Activated naive CD8-positive, alpha-beta T cell treated with anti-CD3 and anti-CD28 coated beads, Interleukin-2, amount 50 U/mL, for 24 hours (primary cell): Measurements from ENCODE around the gene OPCML.

Source experiments
- ATAC-seq: fragments of 150-1000 bp; cut with Tn5 transposase; one replicate; pipeline ENCODE4 v1.10.0; 2021
- DNase-seq: peaks from one replicate; pipeline ENCODE4 v3.0.0; 2021
- H3K27ac Mint-ChIP-seq: one replicate; pipeline ENCODE4 v1.8.0; 2021; ENCODE audit warnings: mild to moderate bottlenecking, mixed read lengths
- H3K27me3 Mint-ChIP-seq: one replicate; pipeline ENCODE4 v1.8.0; 2021; ENCODE audit warnings: mixed read lengths
- H3K36me3 Mint-ChIP-seq: one replicate; pipeline ENCODE4 v1.8.0; 2021; ENCODE audit warnings: low read depth, mixed read lengths
- H3K4me1 Mint-ChIP-seq: one replicate; pipeline ENCODE4 v1.8.0; 2021; ENCODE audit warnings: mixed read lengths
- H3K4me3 Mint-ChIP-seq: one replicate; pipeline ENCODE4 v1.8.0; 2021; ENCODE audit warnings: mild to moderate bottlenecking, moderate library complexity, mixed read lengths
- H3K9me3 Mint-ChIP-seq: one replicate; pipeline ENCODE4 v1.8.0; 2021; ENCODE audit warnings: mixed read lengths

The OPCML gene

GRCh38 chr11:133551064-133551463 lies 18.8 kb upstream of the OPCML start:
- DNase-seq (no peak), ATAC-seq (no peak)
- H3K9me3 Mint-ChIP-seq = no peaks in the 10 kb centered on the region
- no peaks in the 10 kb centered on the region for H3K36me3 Mint-ChIP-seq
- H3K27me3 Mint-ChIP-seq = no peaks in the 10 kb centered on the region
- no peak overlapping the region for H3K4me3 Mint-ChIP-seq
- no peak overlapping the region for H3K27ac Mint-ChIP-seq
- H3K4me1 Mint-ChIP-seq = no peaks in the 10 kb centered on the region

- no peak overlapping the region for H3K4me3 Mint-ChIP-seq
- no peak for ATAC-seq
- no peaks in the 10 kb centered on the region for H3K36me3 Mint-ChIP-seq
- H3K4me1 Mint-ChIP-seq = no peaks in the 10 kb centered on the region
- H3K27ac Mint-ChIP-seq = no peak overlapping the region
- H3K9me3 Mint-ChIP-seq = no peaks in the 10 kb centered on the region
- H3K27me3 Mint-ChIP-seq = no peaks in the 10 kb centered on the region
- no peak for DNase-seq
Measured at GRCh38 chr11:133549826-133550225, 17.5 kb upstream of the OPCML start.

- Mint-ChIP-seq H3K9me3 (no peaks in the 10 kb centered on the region), H3K27me3 (no peaks in the 10 kb centered on the region), H3K36me3 (no peaks in the 10 kb centered on the region), H3K4me1 (no peaks in the 10 kb centered on the region), H3K4me3 (no peak overlapping the region), H3K27ac (no peak overlapping the region)
- DNase-seq (no peak), ATAC-seq (no peak)
Measured at GRCh38 chr11:133548641-133549040, 16.3 kb upstream of the OPCML start.

- Mint-ChIP-seq H3K4me3 (no peak overlapping the region), H3K4me1 (no peaks in the 10 kb centered on the region), H3K36me3 (no peaks in the 10 kb centered on the region), H3K27ac (no peak overlapping the region), H3K9me3 (no peaks in the 10 kb centered on the region), H3K27me3 (no peaks in the 10 kb centered on the region)
- DNase-seq (no peak), ATAC-seq (no peak)
Measured at GRCh38 chr11:133547808-133548494, 15.7 kb upstream of the OPCML start.

GRCh38 chr11:133545199-133545803 lies 13.0 kb upstream of the OPCML start:
- Mint-ChIP-seq H3K36me3 (no peaks in the 10 kb centered on the region), H3K27me3 (peaks cover under 1% of the 10 kb centered on the region), H3K9me3 (no peaks in the 10 kb centered on the region), H3K27ac (no peak overlapping the region), H3K4me3 (no peak overlapping the region), H3K4me1 (no peaks in the 10 kb centered on the region)
- no peak for ATAC-seq
- DNase-seq = no peak

GRCh38 chr11:133541720-133542095 lies 9.4 kb upstream of the OPCML start:
- Mint-ChIP-seq H3K4me1 (no peaks in the 10 kb centered on the region), H3K9me3 (no peaks in the 10 kb centered on the region), H3K27ac (no peak overlapping the region), H3K36me3 (no peaks in the 10 kb centered on the region), H3K27me3 (peaks cover 2% of the 10 kb centered on the region), H3K4me3 (no peak overlapping the region)
- DNase-seq (no peak), ATAC-seq (no peak)

GRCh38 chr11:133541021-133541719 lies 8.9 kb upstream of the OPCML start:
- DNase-seq (no peak), ATAC-seq (no peak)
- no peak overlapping the region for H3K27ac Mint-ChIP-seq
- no peaks in the 10 kb centered on the region for H3K9me3 Mint-ChIP-seq
- H3K4me3 Mint-ChIP-seq = no peak overlapping the region
- no peaks in the 10 kb centered on the region for H3K36me3 Mint-ChIP-seq
- H3K27me3 Mint-ChIP-seq = peaks cover 2% of the 10 kb centered on the region
- H3K4me1 Mint-ChIP-seq = no peaks in the 10 kb centered on the region

GRCh38 chr11:133536198-133536597 lies 3.9 kb upstream of the OPCML start:
- H3K27ac Mint-ChIP-seq = no peak overlapping the region
- no peak overlapping the region for H3K4me3 Mint-ChIP-seq
- H3K36me3 Mint-ChIP-seq = no peaks in the 10 kb centered on the region
- H3K9me3 Mint-ChIP-seq = no peaks in the 10 kb centered on the region
- no peak for DNase-seq
- ATAC-seq = no peak
- peaks cover 18% of the 10 kb centered on the region for H3K27me3 Mint-ChIP-seq
- no peaks in the 10 kb centered on the region for H3K4me1 Mint-ChIP-seq

- no peak for DNase-seq
- no peaks in the 10 kb centered on the region for H3K9me3 Mint-ChIP-seq
- ATAC-seq = no peak
- no peak overlapping the region for H3K27ac Mint-ChIP-seq
- no peaks in the 10 kb centered on the region for H3K36me3 Mint-ChIP-seq
- H3K27me3 Mint-ChIP-seq = peaks cover 37% of the 10 kb centered on the region
- no peaks in the 10 kb centered on the region for H3K4me1 Mint-ChIP-seq
- no peak overlapping the region for H3K4me3 Mint-ChIP-seq
Measured at GRCh38 chr11:133533205-133533604, 904 bp upstream of the OPCML start.

- Mint-ChIP-seq H3K27ac (no peak overlapping the region), H3K36me3 (no peaks in the 10 kb centered on the region), H3K4me1 (no peaks in the 10 kb centered on the region), H3K9me3 (no peaks in the 10 kb centered on the region), H3K4me3 (no peak overlapping the region), H3K27me3 (peaks cover 37% of the 10 kb centered on the region)
- DNase-seq (no peak), ATAC-seq (no peak)
Measured at GRCh38 chr11:133531458-133531857, 843 bp downstream of the OPCML start.

GRCh38 chr11:133530501-133530835 lies 1.8 kb downstream of the OPCML start:
- H3K9me3 Mint-ChIP-seq = no peaks in the 10 kb centered on the region
- DNase-seq = no peak
- no peak overlapping the region for H3K27ac Mint-ChIP-seq
- H3K27me3 Mint-ChIP-seq = peaks cover 37% of the 10 kb centered on the region
- no peaks in the 10 kb centered on the region for H3K36me3 Mint-ChIP-seq
- no peaks in the 10 kb centered on the region for H3K4me1 Mint-ChIP-seq
- no peak overlapping the region for H3K4me3 Mint-ChIP-seq
- ATAC-seq = no peak

GRCh38 chr11:133529807-133530500 lies 2.3 kb downstream of the OPCML start:
- Mint-ChIP-seq H3K4me1 (no peaks in the 10 kb centered on the region), H3K4me3 (no peak overlapping the region), H3K36me3 (no peaks in the 10 kb centered on the region), H3K27ac (no peak overlapping the region), H3K9me3 (no peaks in the 10 kb centered on the region), H3K27me3 (peaks cover 37% of the 10 kb centered on the region)
- no peak for ATAC-seq
- DNase-seq = no peak

GRCh38 chr11:133526790-133527189 lies 5.5 kb downstream of the OPCML start:
- H3K4me1 Mint-ChIP-seq = no peaks in the 10 kb centered on the region
- no peaks in the 10 kb centered on the region for H3K36me3 Mint-ChIP-seq
- no peak overlapping the region for H3K27ac Mint-ChIP-seq
- no peak overlapping the region for H3K4me3 Mint-ChIP-seq
- DNase-seq (no peak), ATAC-seq (no peak)
- H3K27me3 Mint-ChIP-seq = peaks cover 27% of the 10 kb centered on the region
- no peaks in the 10 kb centered on the region for H3K9me3 Mint-ChIP-seq

GRCh38 chr11:133525976-133526375 lies 6.3 kb downstream of the OPCML start:
- H3K27ac Mint-ChIP-seq = no peak overlapping the region
- H3K4me3 Mint-ChIP-seq = no peak overlapping the region
- no peaks in the 10 kb centered on the region for H3K4me1 Mint-ChIP-seq
- peaks cover 19% of the 10 kb centered on the region for H3K27me3 Mint-ChIP-seq
- no peaks in the 10 kb centered on the region for H3K36me3 Mint-ChIP-seq
- H3K9me3 Mint-ChIP-seq = no peaks in the 10 kb centered on the region
- DNase-seq (no peak), ATAC-seq (no peak)

- Mint-ChIP-seq H3K36me3 (no peaks in the 10 kb centered on the region), H3K4me3 (no peak overlapping the region), H3K4me1 (no peaks in the 10 kb centered on the region), H3K27me3 (peaks cover 7% of the 10 kb centered on the region), H3K9me3 (no peaks in the 10 kb centered on the region), H3K27ac (no peak overlapping the region)
- ATAC-seq (no peak), DNase-seq (no peak)
Measured at GRCh38 chr11:133524488-133524887, 7.8 kb downstream of the OPCML start.
